IMR-90 (cell line): ENCODE results near the gene ATP6V0C. TPM values are rescaled to one million over a fixed set of nuclear protein-coding genes. Genes with fewer than 3 reads are reported as not detected.

ENCODE experiments used
- ATAC-seq: fragments of 200-7000 bp; cut with Tn5 transposase; 2 replicates; pipeline ENCODE4 v1.9.1; 2020; ENCODE audit warnings: low read depth, mild to moderate bottlenecking, moderate library complexity
- BruUV-seq: library from RNA; stranded (reverse); fragments of 400-500 nt; replicated peaks from 2 replicates; lab custom pipeline; 2021; lab: Mats Ljungman, UMichigan
- CTCF ChIA-PET: fragments of 300-600 bp; formaldehyde crosslinking; extraction: SDS; loops from one replicate; lab custom pipeline; 2021; ENCODE audit warnings: antibody characterized with exemption; lab: Yijun Ruan, JAX
- POLR2A ChIA-PET: fragments of 300-600 bp; sonication (Branson Sonifier 250); formaldehyde crosslinking; loops from one replicate; lab custom pipeline; 2022; ENCODE audit warnings: antibody characterized with exemption; ENCODE audit not compliant: unreplicated experiment; lab: Charles Lee
- DNase-seq: peaks from one replicate; pipeline ENCODE4 v3.0.0; 2013
- H2AFZ ChIP-seq: replicated peaks from 2 replicates; pipeline ENCODE3; 2013; ENCODE audit warnings: low read length, mild to moderate bottlenecking; ENCODE audit not compliant: poor library complexity
- H2AK5ac ChIP-seq: 2 replicates; pipeline ENCODE4 v1.6.1; 2013; ENCODE audit warnings: low read depth, low read length, inconsistent platforms
- H2AK9ac ChIP-seq: replicated peaks from 2 replicates; pipeline ENCODE3; 2013; ENCODE audit warnings: mild to moderate bottlenecking, low read depth, low read length, moderate library complexity; ENCODE audit not compliant: poor library complexity
- H2BK120ac ChIP-seq: 2 replicates; pipeline ENCODE4 v1.6.1; 2013; ENCODE audit warnings: low read depth, low read length, inconsistent platforms
- H2BK15ac ChIP-seq: 3 replicates; pipeline ENCODE4 v1.6.1; 2013; ENCODE audit warnings: low read depth, low read length, inconsistent platforms
- H2BK20ac ChIP-seq: 2 replicates; pipeline ENCODE4 v1.6.1; 2013; ENCODE audit warnings: low read depth, mild to moderate bottlenecking, inconsistent platforms, low read length, moderate library complexity
- H2BK5ac ChIP-seq: 2 replicates; pipeline ENCODE4 v1.6.1; 2013; ENCODE audit warnings: mild to moderate bottlenecking, low read depth, low read length, inconsistent platforms; ENCODE audit not compliant: poor library complexity, severe bottlenecking
- H3K14ac ChIP-seq: replicated peaks from 2 replicates; pipeline ENCODE4 v1.6.1; 2013; ENCODE audit warnings: low read depth, low read length, inconsistent platforms
- H3K18ac ChIP-seq: 2 replicates; pipeline ENCODE4 v1.6.1; 2013; ENCODE audit warnings: low read depth, low read length, control low read depth
- H3K23ac ChIP-seq: 2 replicates; pipeline ENCODE4 v1.6.1; 2013; ENCODE audit warnings: low read depth, low read length, inconsistent platforms
- H3K27ac ChIP-seq: 2 replicates; pipeline ENCODE4 v1.5.1; 2013; ENCODE audit warnings: mild to moderate bottlenecking, control low read depth, low read length; ENCODE audit not compliant: insufficient read depth
- H3K27me3 ChIP-seq: 2 replicates; pipeline ENCODE4 v1.6.1; 2013; ENCODE audit warnings: low read length; ENCODE audit not compliant: control insufficient read depth, insufficient read depth
- H3K36me3 ChIP-seq: 2 replicates; pipeline ENCODE4 v1.6.1; 2013; ENCODE audit warnings: low read length, mixed read lengths; ENCODE audit not compliant: control insufficient read depth, insufficient read depth
- H3K4ac ChIP-seq: 2 replicates; pipeline ENCODE4 v1.6.1; 2013; ENCODE audit warnings: low read depth, low read length, inconsistent platforms
- H3K4me1 ChIP-seq: 2 replicates; pipeline ENCODE4 v1.6.1; 2013; ENCODE audit warnings: low read length, mixed read lengths; ENCODE audit not compliant: control insufficient read depth, insufficient read depth
- H3K4me2 ChIP-seq: 2 replicates; pipeline ENCODE4 v1.6.1; 2013; ENCODE audit warnings: low read depth, mild to moderate bottlenecking, control low read depth, low read length, moderate library complexity
- H3K4me3 ChIP-seq: 2 replicates; pipeline ENCODE4 v1.5.1; 2013; ENCODE audit warnings: low read depth, mild to moderate bottlenecking, control low read depth, low read length, moderate library complexity; ENCODE audit not compliant: insufficient read depth
- H3K56ac ChIP-seq: 2 replicates; pipeline ENCODE4 v1.6.1; 2013; ENCODE audit warnings: low read length, inconsistent platforms; ENCODE audit not compliant: insufficient read depth; ENCODE audit errors: extremely low read depth
- H3K79me1 ChIP-seq, 2 experiments: 2 replicates each; pipeline ENCODE4 v1.6.1; 2013; ENCODE audit warnings: low read length in 2 of 2, inconsistent platforms in 1 of 2, low read depth in 1 of 2
- H3K9ac ChIP-seq: 2 replicates; pipeline ENCODE4 v1.6.1; 2013; ENCODE audit warnings: low read depth, low read length, control low read depth
- H3K9me1 ChIP-seq: 2 replicates; pipeline ENCODE4 v1.6.1; 2013; ENCODE audit warnings: low read length, inconsistent platforms; ENCODE audit not compliant: insufficient read depth
- H3K9me3 ChIP-seq: 2 replicates; pipeline ENCODE4 v1.6.1; 2013; ENCODE audit warnings: low read length; ENCODE audit not compliant: control insufficient read depth, insufficient read depth
- H4K20me1 ChIP-seq: 2 replicates; pipeline ENCODE4 v1.6.1; 2013; ENCODE audit warnings: low read length, inconsistent platforms; ENCODE audit not compliant: insufficient read depth
- H4K5ac ChIP-seq: 2 replicates; pipeline ENCODE4 v1.6.1; 2013; ENCODE audit warnings: mild to moderate bottlenecking, low read depth, low read length, control low read depth
- H4K8ac ChIP-seq, 2 experiments: 2 replicates each; pipeline ENCODE4 v1.6.1; 2013; ENCODE audit warnings: low read depth in 2 of 2, low read length in 2 of 2, control low read depth in 1 of 2, inconsistent platforms in 1 of 2
- H4K91ac ChIP-seq: 2 replicates; pipeline ENCODE4 v1.6.1; 2013; ENCODE audit warnings: low read depth, low read length, inconsistent platforms; ENCODE audit not compliant: insufficient read depth
- MAFK ChIP-seq: IDR thresholded peaks from 2 replicates; pipeline ENCODE4 v1.6.1; 2012; ENCODE audit warnings: low read depth, low read length, improper control_type of control experiment
- MAZ ChIP-seq: IDR thresholded peaks from 2 replicates; pipeline ENCODE4 v1.6.1; 2012; ENCODE audit warnings: low read depth, mild to moderate bottlenecking, low read length, improper control_type of control experiment, moderate library complexity, borderline replicate concordance
- WGBS, 2 experiments: methylation state at CpG; one replicate each; pipeline versions ENCODE4 v1.1.5 to v1.1.7; 2013; ENCODE audit warnings: missing lambda C conversion rate in 2 of 2; ENCODE audit not compliant: insufficient read length in 1 of 2; ENCODE audit errors: extremely low coverage in 2 of 2; 5-methylcytosine and 5-hydroxymethylcytosine counted together
- dilution Hi-C: fragments of 300-500 bp; cut with HindIII; formaldehyde crosslinking; loops from one replicate; pipeline ENCODE4 v1.14.3; 2018; ENCODE audit warnings: low sequenced_read_pairs; ENCODE audit not compliant: unreplicated experiment
- in situ Hi-C: fragments of 300-500 bp; cut with MboI; formaldehyde crosslinking; loops from 3 replicates; pipeline ENCODE4 v1.14.3; 2019; ENCODE audit warnings: low sequenced_read_pairs, inconsistent platforms, mixed read lengths
- intact Hi-C: fragments of 100-400 bp; cut with micrococcal nuclease; formaldehyde crosslinking; loops from 2 replicates; pipeline ENCODE4 v1.10.0; 2022
- polyA plus RNA-seq, 3 experiments: library from polyadenylated mRNA; depleted of rRNA; stranded (reverse); fragments of >200 nt; gene quantifications; 2 replicates each; pipeline ENCODE4 v1.2.3, GENCODE V29; 2012; ENCODE audit warnings: low replicate concordance in 1 of 3
- total RNA-seq: library from RNA; depleted of rRNA; stranded (reverse); fragments of >200 nt; gene quantifications from 2 replicates; pipeline ENCODE4 v1.2.3, GENCODE V29; 2012
- TF ChIP-seq, protein P1 (sequence below): conservative IDR thresholded peaks from 2 replicates; pipeline ENCODE4 v1.5.1; 2012; ENCODE audit warnings: mild to moderate bottlenecking, low read depth, low read length, improper control_type of control experiment

The ATP6V0C gene
- total and polyA plus RNA-seq, 2 of the 4 experiments (the other 2 are of a cell fraction) = 8.4 to 107 TPM

DNA sequence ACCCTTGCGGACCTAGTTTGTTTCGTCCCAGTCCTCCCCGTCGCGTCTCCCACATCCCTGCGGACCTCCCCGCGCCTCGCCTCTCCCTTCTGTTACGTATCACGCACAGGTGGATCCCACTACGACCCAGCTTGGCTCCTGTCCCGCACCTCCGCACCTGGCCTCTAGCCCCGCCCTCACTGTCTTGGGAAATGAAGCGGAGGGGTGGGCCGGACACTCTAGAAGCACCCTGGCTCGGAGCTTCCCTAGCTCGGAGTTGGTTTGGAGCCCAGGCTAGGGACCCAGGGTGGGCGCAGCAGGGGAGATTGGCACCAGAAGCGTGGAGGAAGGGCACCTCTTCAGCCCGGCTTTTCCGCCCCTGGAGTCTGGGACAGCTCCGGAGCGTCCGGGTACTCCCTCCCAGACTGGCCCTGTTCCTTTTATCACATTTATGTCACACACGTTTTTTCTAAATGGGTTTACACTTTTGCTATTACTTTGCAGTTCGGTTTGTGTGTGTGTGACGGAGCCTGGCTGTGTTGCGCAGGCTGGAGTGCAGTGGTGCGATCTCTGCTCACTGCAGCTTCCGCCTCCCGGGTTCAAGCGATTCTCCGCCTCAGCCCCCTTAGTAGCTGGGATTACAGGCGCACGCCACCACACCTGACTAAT lies 18.9 kb downstream of the ATP6V0C start:
- BruUV-seq = no TSS peak
- Histone ChIP-seq H3K14ac (peak overlapping the region; percentile 80), H3K9me1 (peaks cover 12% of the 10 kb centered on the region; the same call in 1 of the 2 replicates), H4K91ac (peak overlapping the region; percentile 76), H3K56ac (peak overlapping the region; percentile 50; the same call in 1 of the 2 replicates), H3K4me1 (peaks cover 18% of the 10 kb centered on the region), H3K36me3 (peaks cover 22% of the 10 kb centered on the region; the same call in 1 of the 2 replicates), H2BK20ac (no peak overlapping the region), H2AK9ac (peak overlapping the region; percentile 89), H2AK5ac (peak overlapping the region; percentile 86), H3K23ac (peak overlapping the region; percentile 68), H3K27me3 (no peaks in the 10 kb centered on the region), H2AFZ (peak overlapping the region; percentile 91), H4K20me1 (no peaks in the 10 kb centered on the region), H2BK120ac (peak overlapping the region; percentile 38; the same call in 1 of the 2 replicates), H3K4ac (peak overlapping the region; percentile 64), H2BK15ac (no peak overlapping the region; the same call in 2 of the 3 replicates), H3K79me1 (peaks cover 0 to 22% of the 10 kb centered on the region in 2 experiments; a peak in 1 of 4 replicates), H3K9me3 (no peaks in the 10 kb centered on the region), H4K5ac (peak overlapping the region; percentile 70), H3K9ac (peak overlapping the region; percentile 84), H4K8ac (peak overlapping the region; percentile 59 to 80), H3K4me2 (peak overlapping the region; percentile 96), H2BK5ac (peak overlapping the region; percentile 50), H3K4me3 (peak overlapping the region; percentile 55), H3K27ac (peak overlapping the region; percentile 75), H3K18ac (peak overlapping the region; percentile 44; the same call in 1 of the 2 replicates)
- in situ Hi-C loops (no loop called here), intact Hi-C loops (no loop called here), dilution Hi-C loops (no loop called here)
- CTCF ChIA-PET = no interaction called here
- DNase-seq = peak; percentile 34
- TF ChIP-seq MAZ = peak; percentile 24; the same call in 1 of the 2 replicates
- TF ChIP-seq MAFK = no peak
- TF ChIP-seq, protein P1, sequence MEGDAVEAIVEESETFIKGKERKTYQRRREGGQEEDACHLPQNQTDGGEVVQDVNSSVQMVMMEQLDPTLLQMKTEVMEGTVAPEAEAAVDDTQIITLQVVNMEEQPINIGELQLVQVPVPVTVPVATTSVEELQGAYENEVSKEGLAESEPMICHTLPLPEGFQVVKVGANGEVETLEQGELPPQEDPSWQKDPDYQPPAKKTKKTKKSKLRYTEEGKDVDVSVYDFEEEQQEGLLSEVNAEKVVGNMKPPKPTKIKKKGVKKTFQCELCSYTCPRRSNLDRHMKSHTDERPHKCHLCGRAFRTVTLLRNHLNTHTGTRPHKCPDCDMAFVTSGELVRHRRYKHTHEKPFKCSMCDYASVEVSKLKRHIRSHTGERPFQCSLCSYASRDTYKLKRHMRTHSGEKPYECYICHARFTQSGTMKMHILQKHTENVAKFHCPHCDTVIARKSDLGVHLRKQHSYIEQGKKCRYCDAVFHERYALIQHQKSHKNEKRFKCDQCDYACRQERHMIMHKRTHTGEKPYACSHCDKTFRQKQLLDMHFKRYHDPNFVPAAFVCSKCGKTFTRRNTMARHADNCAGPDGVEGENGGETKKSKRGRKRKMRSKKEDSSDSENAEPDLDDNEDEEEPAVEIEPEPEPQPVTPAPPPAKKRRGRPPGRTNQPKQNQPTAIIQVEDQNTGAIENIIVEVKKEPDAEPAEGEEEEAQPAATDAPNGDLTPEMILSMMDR = no peak
- ATAC-seq = peak; percentile 2
- POLR2A ChIA-PET = no interaction called here
- WGBS, 2 experiments = 2% methylated on average over 15 of the region's 37 CpGs; no CpG with 5 or more reads in 1 of the 2 experiments
